Mesenchymal stem cell (in vitro differentiated cells and primary cell): ENCODE results near the gene FCER1G.
A peak's percentile ranks its signal among the peaks of the same experiment; 100 is the strongest.

Experiments
- DNase-seq: peaks from one replicate; pipeline ENCODE4 v3.0.0-alpha.2; 2013
- H2AFZ ChIP-seq: one replicate; pipeline ENCODE4 v1.6.1; 2013; ENCODE audit warnings: low read depth, mild to moderate bottlenecking, control low read depth, inconsistent platforms, low read length, moderate library complexity
- H2AK5ac ChIP-seq: 2 replicates; pipeline ENCODE4 v1.6.1; 2013; ENCODE audit warnings: low read length, moderate library complexity, mild to moderate bottlenecking, inconsistent platforms; ENCODE audit not compliant: severe bottlenecking
- H2BK120ac ChIP-seq: one replicate; pipeline ENCODE4 v1.6.1; 2013; ENCODE audit warnings: low read depth, mild to moderate bottlenecking, inconsistent platforms, low read length, moderate library complexity
- H2BK12ac ChIP-seq, 2 experiments: one replicate each; pipeline ENCODE4 v1.6.1; 2013; ENCODE audit warnings: inconsistent platforms in 2 of 2, low read length in 2 of 2, mild to moderate bottlenecking in 2 of 2, moderate library complexity in 2 of 2, control low read depth in 1 of 2
- H2BK15ac ChIP-seq: one replicate; pipeline ENCODE4 v1.6.1; 2013; ENCODE audit warnings: mild to moderate bottlenecking, low read depth, inconsistent platforms; ENCODE audit not compliant: poor library complexity, severe bottlenecking
- H2BK5ac ChIP-seq: 2 replicates; pipeline ENCODE4 v1.6.1; 2013; ENCODE audit warnings: low read depth, mild to moderate bottlenecking, low read length, control low read depth, inconsistent platforms; ENCODE audit not compliant: poor library complexity, severe bottlenecking
- H3K14ac ChIP-seq, 2 experiments: one replicate each; pipeline ENCODE4 v1.6.1; 2013; ENCODE audit warnings: inconsistent platforms in 2 of 2, low read length in 2 of 2, control low read depth in 1 of 2, mild to moderate bottlenecking in 1 of 2, moderate library complexity in 1 of 2
- H3K18ac ChIP-seq, 2 experiments: one replicate each; pipeline ENCODE4 v1.6.1; 2013; ENCODE audit warnings: inconsistent platforms in 2 of 2, low read length in 2 of 2, control low read depth in 1 of 2, low read depth in 1 of 2, mild to moderate bottlenecking in 1 of 2
- H3K23ac ChIP-seq, 2 experiments: one replicate each; pipeline ENCODE4 v1.6.1; 2013; ENCODE audit warnings: inconsistent platforms in 2 of 2, low read length in 2 of 2, mild to moderate bottlenecking in 2 of 2, moderate library complexity in 2 of 2, control low read depth in 1 of 2
- H3K27ac ChIP-seq: 2 replicates; pipeline ENCODE4 v1.5.1; 2013; ENCODE audit warnings: mild to moderate bottlenecking, moderate library complexity, low read length, control low read depth, inconsistent platforms; ENCODE audit not compliant: poor library complexity, severe bottlenecking
- H3K27me3 ChIP-seq, 2 experiments: 2 replicates each; pipeline versions ENCODE4 v1.6.1 to v1.7.0; 2013; ENCODE audit warnings: low read length in 2 of 2, mild to moderate bottlenecking in 2 of 2, moderate library complexity in 2 of 2, control low read depth in 1 of 2, inconsistent platforms in 1 of 2; ENCODE audit not compliant: control insufficient read depth in 1 of 2, insufficient read depth in 1 of 2
- H3K36me3 ChIP-seq, 2 experiments: 2 replicates each; pipeline versions ENCODE4 v1.6.1 to v1.7.0; 2013; ENCODE audit warnings: low read length in 2 of 2, control low read depth in 1 of 2, inconsistent platforms in 1 of 2, low read depth in 1 of 2, mild to moderate bottlenecking in 1 of 2; ENCODE audit not compliant: insufficient read depth in 2 of 2, control insufficient read depth in 1 of 2
- H3K4ac ChIP-seq, 2 experiments: one replicate each; pipeline ENCODE4 v1.6.1; 2013; ENCODE audit warnings: inconsistent platforms in 2 of 2, low read length in 2 of 2, mild to moderate bottlenecking in 2 of 2, moderate library complexity in 2 of 2, control low read depth in 1 of 2, low read depth in 1 of 2
- H3K4me1 ChIP-seq: 2 replicates; pipeline ENCODE4 v1.6.1; 2013; ENCODE audit warnings: low read depth, low read length, control low read depth; ENCODE audit not compliant: control insufficient read depth, insufficient read depth
- H3K4me2 ChIP-seq: 2 replicates; pipeline ENCODE4 v1.6.1; 2013; ENCODE audit warnings: low read length, mild to moderate bottlenecking, inconsistent platforms; ENCODE audit not compliant: poor library complexity, severe bottlenecking
- H3K4me3 ChIP-seq, 2 experiments: 2 replicates each; pipeline versions ENCODE4 v1.5.1 to v1.7.0; 2013; ENCODE audit warnings: low read length in 2 of 2, mild to moderate bottlenecking in 2 of 2, control low read depth in 1 of 2, low read depth in 1 of 2; ENCODE audit not compliant: insufficient read depth in 1 of 2
- H3K79me1 ChIP-seq: replicated peaks from 2 replicates; pipeline ENCODE4 v1.6.1; 2013; ENCODE audit warnings: mild to moderate bottlenecking, control low read depth, low read length, inconsistent platforms; ENCODE audit not compliant: poor library complexity, severe bottlenecking
- H3K9ac ChIP-seq: 2 replicates; pipeline ENCODE4 v1.7.0; 2013; ENCODE audit warnings: mild to moderate bottlenecking, low read length, moderate library complexity
- H3K9me3 ChIP-seq: 2 replicates; pipeline ENCODE4 v1.7.0; 2013; ENCODE audit warnings: mild to moderate bottlenecking, low read length; ENCODE audit not compliant: control insufficient read depth
- H4K8ac ChIP-seq: one replicate; pipeline ENCODE4 v1.6.1; 2013; ENCODE audit warnings: inconsistent platforms, mild to moderate bottlenecking, low read length, moderate library complexity
- H4K91ac ChIP-seq: one replicate; pipeline ENCODE4 v1.6.1; 2013; ENCODE audit warnings: mild to moderate bottlenecking, low read length, inconsistent platforms
- WGBS: methylation state at CpG from one replicate; pipeline ENCODE4 v1.1.7; 2013; ENCODE audit warnings: mixed read lengths; 5-methylcytosine and 5-hydroxymethylcytosine counted together

The FCER1G gene

GRCh38 chr1:161206411-161207140, 8.5 kb upstream of the FCER1G start:
- Histone ChIP-seq H3K14ac (no peak overlapping the region), H3K4ac (no peak overlapping the region), H3K27ac (no peak overlapping the region), H3K79me1 (peaks cover 26% of the 10 kb centered on the region), H3K27me3 (no peaks in the 10 kb centered on the region), H3K18ac (no peak overlapping the region), H2AK5ac (no peak overlapping the region), H2AFZ (no peak overlapping the region), H3K4me1 (peaks cover 9% of the 10 kb centered on the region), H3K4me2 (no peak overlapping the region), H2BK5ac (no peak overlapping the region), H3K36me3 (peaks cover 34 to 61% of the 10 kb centered on the region in 2 experiments), H3K9me3 (no peaks in the 10 kb centered on the region), H2BK12ac (no peak overlapping the region), H4K91ac (no peak overlapping the region), H4K8ac (no peak overlapping the region), H3K9ac (peak overlapping the region; percentile 42), H2BK15ac (no peak overlapping the region), H2BK120ac (no peak overlapping the region), H3K4me3 (no peak overlapping the region), H3K23ac (no peak overlapping the region)
- peak; percentile 84 for DNase-seq
- 77% methylated on average over 12 of the region's 12 CpGs for WGBS

- H3K18ac ChIP-seq, result no peak overlapping the region
- no peak overlapping the region for H2BK12ac ChIP-seq
Observed at GRCh38 chr1:161207173-161207572, 7.9 kb upstream of the FCER1G start.

GRCh38 chr1:161209790-161210409, 5.2 kb upstream of the FCER1G start:
- DNase-seq, result peak; percentile 81
- Histone ChIP-seq H3K36me3 (peaks cover 56 to 80% of the 10 kb centered on the region in 2 experiments), H3K79me1 (peaks cover 20% of the 10 kb centered on the region), H3K9ac (no peak overlapping the region), H2BK15ac (no peak overlapping the region), H3K4me1 (peaks cover 3% of the 10 kb centered on the region), H2BK12ac (no peak overlapping the region), H2AK5ac (no peak overlapping the region), H2BK5ac (no peak overlapping the region), H3K23ac (no peak overlapping the region), H3K27me3 (no peaks in the 10 kb centered on the region), H3K18ac (no peak overlapping the region), H2AFZ (no peak overlapping the region), H3K4ac (no peak overlapping the region), H4K8ac (no peak overlapping the region), H3K14ac (no peak overlapping the region), H3K27ac (no peak overlapping the region), H3K4me2 (no peak overlapping the region), H3K4me3 (no peak overlapping the region), H3K9me3 (no peaks in the 10 kb centered on the region), H4K91ac (no peak overlapping the region), H2BK120ac (no peak overlapping the region)
- WGBS, result 63% methylated on average over 11 of the region's 11 CpGs

More at GRCh38 chr1:161207173-161207572, 7.9 kb upstream of the FCER1G start:
- Histone ChIP-seq H3K14ac (no peak overlapping the region), H3K9me3 (no peaks in the 10 kb centered on the region), H4K8ac (no peak overlapping the region), H3K27ac (no peak overlapping the region), H2BK15ac (no peak overlapping the region), H3K27me3 (no peaks in the 10 kb centered on the region), H4K91ac (no peak overlapping the region), H3K23ac (no peak overlapping the region), H3K4me3 (no peak overlapping the region), H3K9ac (peak overlapping the region; percentile 42), H3K4me1 (peaks cover 7% of the 10 kb centered on the region), H2AK5ac (no peak overlapping the region), H2BK5ac (no peak overlapping the region), H2BK120ac (no peak overlapping the region), H3K4ac (no peak overlapping the region), H3K79me1 (peaks cover 27% of the 10 kb centered on the region), H3K36me3 (peaks cover 39 to 67% of the 10 kb centered on the region in 2 experiments), H2AFZ (no peak overlapping the region), H3K4me2 (no peak overlapping the region)
- peak; percentile 93 for DNase-seq
- 71% methylated on average over 8 of the region's 8 CpGs for WGBS

GRCh38 chr1:161214369-161214768, 726 bp upstream of the FCER1G start:
- no peak overlapping the region for H3K4me3 ChIP-seq

More at GRCh38 chr1:161214369-161214768, 726 bp upstream of the FCER1G start:
- Histone ChIP-seq H2AFZ (no peak overlapping the region), H3K36me3 (peaks cover 49 to 58% of the 10 kb centered on the region in 2 experiments), H2BK5ac (no peak overlapping the region), H3K9me3 (no peaks in the 10 kb centered on the region), H3K18ac (no peak overlapping the region), H3K27ac (no peak overlapping the region), H3K79me1 (peaks cover 12% of the 10 kb centered on the region), H2BK15ac (no peak overlapping the region), H4K8ac (no peak overlapping the region), H3K9ac (no peak overlapping the region), H3K4me1 (peaks cover 3% of the 10 kb centered on the region), H2BK12ac (no peak overlapping the region), H2AK5ac (no peak overlapping the region), H3K4me2 (no peak overlapping the region), H3K14ac (no peak overlapping the region), H3K27me3 (no peaks in the 10 kb centered on the region), H2BK120ac (no peak overlapping the region), H3K4ac (no peak overlapping the region), H3K23ac (no peak overlapping the region), H4K91ac (no peak overlapping the region)
- DNase-seq, result no peak
- 98% methylated on average over 8 of the region's 9 CpGs for WGBS
